ENCODE results near the gene ACOXL.

Gene ACOXL

DNA sequence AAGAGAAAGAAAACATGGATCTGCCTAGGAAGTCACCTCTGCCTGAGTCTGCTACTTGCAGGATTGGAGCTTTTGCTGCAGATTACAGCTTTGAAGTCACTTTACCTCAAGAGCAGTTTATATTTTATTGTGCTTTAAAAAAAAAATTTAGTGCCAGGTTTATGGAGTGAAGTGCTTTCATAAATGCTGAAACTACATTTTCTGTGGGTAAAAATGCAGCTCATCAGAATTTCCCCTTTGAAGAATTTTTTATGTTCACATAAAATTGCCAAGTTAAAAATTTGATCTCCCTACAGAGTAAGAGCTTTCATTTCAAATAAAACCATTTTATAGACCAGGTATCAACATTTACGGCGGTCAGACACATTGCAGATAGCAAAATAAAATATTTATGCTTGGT is 413.6 kb downstream of the ACOXL start:
- no peak for FAIRE-seq

DNA sequence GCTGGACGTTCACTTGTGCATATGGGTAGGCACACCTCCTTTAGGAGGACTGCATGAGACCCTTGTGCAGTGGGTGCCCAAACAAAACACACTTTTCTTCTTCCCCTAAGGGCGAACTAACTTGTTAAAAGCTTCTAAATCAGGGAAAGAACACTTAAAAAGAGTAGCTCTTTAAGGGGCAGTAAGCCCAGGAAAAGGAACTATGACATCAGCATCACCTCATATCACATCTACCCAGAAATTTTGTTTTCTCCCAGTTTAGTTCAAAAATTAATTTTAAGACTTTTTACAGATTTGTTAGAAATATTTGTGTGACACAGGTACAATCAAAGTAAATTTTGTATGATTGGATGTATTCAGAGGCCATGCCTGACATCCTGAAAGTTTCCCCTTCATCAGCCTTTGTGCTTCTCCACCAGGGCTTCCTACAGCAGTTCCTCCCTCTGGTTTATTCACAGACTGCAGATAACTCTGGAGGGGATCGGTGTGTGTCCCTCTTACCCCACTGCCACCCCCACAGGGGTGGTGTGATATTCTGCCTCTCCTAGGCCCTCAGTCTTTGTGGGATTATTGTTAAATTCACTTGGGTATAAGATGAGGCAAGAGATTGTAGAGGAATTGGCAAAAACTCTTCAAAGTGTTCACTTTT is 416.0 kb downstream of the ACOXL start:
- no peak for FAIRE-seq

DNA sequence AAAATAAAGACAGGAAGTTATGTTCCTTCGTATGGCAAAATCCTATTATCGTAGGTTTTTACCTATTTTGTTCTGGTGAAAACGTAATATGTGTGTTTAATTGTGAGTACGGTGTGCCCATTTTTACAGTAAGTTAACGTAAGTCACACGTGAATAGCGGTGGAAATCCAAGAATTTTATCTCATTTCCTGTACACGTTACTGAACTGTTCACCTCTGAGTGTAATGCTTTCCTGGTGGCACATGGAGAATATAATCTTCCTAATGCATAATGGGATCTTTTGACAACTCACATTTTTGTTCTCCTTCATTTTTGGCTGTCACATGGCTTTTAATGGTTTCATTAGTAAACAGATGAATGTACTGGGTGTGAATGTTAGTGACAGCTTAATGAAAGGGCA is 416.6 kb downstream of the ACOXL start:
- no peak for FAIRE-seq

DNA sequence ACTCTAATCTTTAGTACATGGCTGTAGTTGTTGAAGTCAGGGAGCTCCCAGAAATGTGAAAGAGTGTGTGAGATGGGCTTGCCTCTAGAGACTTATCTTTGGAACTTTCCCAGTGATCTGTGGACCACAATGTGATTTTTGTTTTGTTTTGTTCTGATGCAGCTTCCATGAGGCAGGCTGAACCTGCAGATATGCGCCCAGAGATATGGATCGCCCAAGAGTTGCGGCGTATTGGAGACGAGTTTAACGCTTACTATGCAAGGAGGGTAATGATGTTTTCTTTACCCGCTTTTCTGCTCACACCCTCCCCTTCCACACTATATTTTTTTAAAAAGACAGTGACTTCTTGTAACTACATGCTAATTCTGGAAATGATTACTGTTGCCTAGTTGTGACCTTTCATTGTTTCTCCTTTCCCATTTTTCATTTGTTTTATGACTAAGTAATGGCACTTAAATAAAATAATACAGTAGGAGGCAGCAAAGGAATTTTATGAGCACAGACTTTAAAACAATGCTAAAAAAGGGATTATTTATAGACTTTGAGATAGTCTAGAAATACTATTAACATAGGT is 417.6 kb downstream of the ACOXL start:
- no peak for FAIRE-seq

DNA sequence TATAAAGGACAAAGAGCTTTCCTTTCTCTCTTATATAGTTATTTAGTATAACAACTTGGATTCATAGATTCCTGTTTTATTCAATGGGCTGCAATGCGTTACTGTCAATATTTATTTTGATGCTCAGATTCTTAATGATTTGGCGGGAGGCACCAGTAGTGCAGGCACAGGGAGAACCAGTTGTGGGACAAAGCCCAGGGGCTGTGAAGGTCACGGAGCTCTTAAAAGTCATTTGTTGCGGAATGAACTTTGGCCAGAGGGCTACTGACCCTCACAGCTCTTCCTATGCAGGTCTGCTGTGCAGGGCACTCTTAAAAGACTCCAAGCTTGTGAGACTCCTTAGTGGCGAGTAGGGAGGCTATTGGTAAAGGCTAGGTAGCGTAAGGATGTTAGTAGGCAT is 422.4 kb downstream of the ACOXL start:
- FAIRE-seq = no peak

DNA sequence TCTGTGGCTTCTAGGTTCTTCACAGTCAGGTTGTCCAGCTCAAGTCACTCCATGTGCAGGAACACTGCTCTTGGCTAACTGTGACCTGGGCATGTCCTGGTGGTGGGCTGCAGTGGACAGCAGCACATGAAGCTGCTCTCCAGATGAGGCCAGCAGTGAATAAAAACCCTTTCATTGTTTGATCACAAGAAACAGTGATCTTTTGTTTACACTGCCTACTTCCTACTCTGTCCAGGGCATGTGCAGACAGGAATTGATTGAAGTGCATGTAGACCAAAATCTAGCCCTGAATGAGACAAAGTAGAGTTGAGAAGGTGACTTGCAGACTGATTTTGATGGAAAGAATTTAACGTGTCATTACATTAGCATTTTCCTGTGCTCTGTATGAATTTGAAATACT is 423.2 kb downstream of the ACOXL start:
- no peak for FAIRE-seq

DNA sequence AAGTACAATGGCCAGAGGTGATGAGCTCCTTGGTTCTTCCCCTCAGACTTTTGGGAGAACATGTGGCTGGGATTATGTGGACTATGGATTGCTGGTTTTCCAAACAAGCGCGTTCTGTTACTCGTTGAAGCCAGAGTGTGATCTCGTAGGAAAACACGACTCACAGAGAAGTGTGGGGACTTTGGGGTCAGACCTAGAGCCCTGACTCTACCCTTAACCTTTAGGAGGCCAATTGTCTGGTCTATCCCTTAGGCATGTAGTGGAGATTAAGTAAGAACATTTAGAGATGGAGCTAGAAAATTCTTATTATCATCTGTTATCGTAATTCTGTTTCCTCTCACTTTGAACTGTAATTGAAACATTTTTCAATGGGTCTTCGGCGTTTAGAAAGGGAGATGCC is 424.2 kb downstream of the ACOXL start:
- no peak for FAIRE-seq

DNA sequence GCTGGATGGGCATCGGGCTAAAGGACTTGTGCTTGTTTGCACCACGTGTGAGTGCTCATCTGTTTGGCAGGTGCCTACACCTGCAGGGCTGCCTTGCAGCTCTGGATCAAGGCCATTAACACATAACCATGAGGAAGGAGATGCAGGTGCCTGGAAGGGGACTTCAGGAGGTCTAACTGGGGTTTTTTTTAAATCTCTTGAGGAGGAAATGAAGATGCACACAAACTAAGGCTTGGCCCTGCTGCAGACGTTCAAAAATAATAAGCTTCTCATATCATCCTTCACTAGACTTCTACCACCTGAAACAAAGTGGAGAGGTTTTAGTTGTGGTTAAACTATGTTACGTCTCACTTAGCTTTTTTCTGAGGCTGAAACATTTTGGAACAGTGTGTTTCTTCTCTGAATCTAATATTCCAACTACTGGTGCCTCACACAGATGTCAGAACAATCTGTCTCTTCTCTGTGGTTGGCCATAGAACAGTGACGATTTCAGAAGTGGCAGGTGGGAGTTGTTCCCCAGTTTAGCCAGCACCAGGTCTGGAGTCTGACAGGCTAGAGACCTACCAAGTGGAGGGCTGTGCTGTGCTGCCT is 424.8 kb downstream of the ACOXL start:
- FAIRE-seq = no peak

DNA sequence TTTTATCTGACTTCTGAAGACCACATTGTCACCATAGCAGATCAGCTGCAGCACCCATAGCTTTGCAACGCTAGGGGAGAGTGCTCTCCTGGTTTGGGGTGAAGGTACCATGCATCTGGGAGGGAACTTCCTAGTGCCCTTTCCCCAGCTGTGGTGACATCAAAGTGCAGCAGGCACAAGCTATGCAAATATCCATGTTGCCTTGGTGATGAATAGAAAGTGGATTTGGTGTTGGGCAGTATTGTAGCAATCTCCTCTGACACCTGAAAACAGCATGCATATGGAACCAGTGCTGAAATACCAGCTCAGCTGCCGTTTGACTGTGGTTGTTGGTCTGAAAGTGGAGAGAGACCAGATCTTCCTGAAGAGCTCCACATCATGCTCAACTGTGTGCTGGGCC is 425.4 kb downstream of the ACOXL start:
- no peak for FAIRE-seq

DNA sequence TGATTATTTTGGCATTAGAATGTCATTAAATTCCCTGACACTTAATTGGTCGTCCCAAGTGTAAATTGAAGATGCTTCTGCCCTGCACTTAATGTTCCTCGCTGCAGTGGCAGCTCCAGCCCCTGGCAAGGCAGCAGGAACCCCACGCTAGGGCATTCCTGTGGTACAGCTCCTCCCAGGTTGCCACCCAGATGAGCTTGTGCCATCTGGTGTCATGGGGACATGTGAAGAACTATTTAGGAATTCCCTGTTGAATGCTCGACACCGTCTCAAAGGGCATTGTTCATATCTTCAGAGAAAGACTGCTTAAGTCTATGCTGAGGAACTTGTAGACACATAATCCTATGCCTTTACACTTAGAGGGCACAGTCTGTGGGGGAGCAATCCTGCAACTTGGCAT is 427.3 kb downstream of the ACOXL start:
- FAIRE-seq = no peak

DNA sequence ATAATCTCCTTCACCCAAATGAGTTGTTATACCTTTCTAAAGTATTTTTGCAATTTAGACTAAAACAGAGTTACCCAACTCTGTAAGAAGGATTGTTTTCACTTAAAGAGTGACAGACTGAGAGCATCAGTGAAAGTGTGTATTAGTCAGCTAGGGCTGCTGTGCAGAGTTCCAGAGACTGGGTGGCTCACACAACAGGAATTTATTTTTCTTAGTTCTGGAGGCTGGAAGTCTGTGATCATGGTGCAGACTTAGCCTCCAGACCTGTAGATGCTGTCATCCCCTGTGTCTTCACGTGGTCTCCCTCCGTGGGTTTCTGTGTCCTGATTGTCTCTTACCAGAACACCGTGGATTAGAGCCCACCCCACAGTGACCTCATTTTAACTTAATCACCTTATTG is 428.4 kb downstream of the ACOXL start:
- FAIRE-seq = no peak

DNA sequence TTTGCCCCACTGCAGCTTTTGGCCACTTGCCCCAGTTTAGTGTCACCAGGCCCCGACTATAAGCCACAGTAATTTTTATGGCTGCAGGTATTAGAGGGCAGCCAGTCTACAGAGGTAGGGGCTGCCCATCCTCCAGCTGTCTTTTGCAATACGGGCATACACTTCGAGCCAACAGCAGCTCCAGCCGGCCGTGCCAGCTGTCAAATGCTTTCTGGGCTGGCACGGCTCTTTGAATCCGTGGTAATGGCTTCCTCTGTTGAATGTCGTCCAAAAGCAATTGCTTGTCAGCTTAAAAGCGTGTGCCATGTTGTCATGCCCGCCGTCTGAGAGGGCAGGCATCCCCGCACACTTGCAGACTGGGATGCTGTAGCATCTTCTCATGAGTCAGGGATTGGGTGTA is 429.6 kb downstream of the ACOXL start:
- no peak for FAIRE-seq

DNA sequence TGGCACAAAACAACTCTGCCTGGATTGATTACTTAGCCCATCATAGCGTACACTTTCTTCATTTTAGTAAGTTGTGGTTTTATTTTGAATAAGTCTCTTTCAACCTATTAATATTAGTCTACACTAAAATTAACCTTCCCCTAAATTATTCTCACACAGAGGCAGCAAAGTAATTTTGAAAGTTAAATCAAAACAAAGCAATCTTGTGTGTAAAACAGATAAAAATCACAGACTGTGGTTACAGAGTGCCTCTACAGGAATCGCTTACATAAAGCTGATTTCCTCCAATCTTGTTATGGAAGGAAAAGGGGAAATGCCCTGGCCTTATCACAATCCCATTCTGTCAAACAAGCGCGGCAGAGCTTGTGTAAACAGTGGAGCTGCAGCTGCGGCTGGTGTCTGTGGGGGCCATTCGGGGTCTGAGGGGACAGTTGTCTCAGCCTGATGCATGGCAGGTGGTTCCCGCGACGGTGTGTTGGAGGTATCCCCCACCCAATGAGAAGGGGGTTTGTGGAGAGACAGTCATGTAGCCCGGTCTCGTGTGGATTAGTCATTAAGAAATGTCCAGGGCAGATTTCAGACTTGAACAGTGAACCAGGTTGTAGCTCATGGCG is 430.5 kb downstream of the ACOXL start:
- FAIRE-seq = no peak

DNA sequence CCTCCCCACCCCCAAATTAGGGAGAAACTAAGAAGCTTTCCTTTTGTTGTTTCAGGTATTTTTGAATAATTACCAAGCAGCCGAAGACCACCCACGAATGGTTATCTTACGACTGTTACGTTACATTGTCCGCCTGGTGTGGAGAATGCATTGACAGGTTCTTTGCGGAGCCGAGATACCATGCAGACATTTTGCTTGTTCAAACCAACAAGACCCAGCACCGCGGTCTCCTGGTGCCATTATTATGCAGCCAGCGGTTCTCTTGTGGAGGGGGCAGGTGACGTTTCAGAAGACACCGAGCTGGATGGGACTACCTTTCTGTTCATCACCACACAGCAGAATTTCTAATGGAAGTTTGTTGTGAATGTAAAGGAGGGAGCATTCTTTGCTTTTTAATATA is 431.7 kb downstream of the ACOXL start:
- no peak for FAIRE-seq

DNA sequence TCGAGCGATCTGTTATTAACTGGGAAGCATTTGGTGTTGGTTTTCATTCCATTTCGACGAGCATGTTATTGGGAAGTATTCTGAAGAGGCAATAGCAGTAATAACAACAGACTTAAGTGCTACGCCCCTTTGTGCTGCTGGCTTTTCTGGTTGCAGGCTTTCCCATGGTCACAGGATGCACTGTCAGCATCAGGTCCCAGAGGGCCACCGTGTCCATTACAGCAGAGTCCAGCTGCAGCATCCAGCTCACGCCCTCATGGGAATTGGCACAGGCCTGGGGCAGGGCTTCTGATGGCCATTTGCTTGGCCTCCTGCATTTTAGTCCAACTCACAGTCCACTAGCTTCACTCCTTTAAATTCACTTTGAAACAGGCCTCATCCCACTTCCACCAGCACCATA is 432.7 kb downstream of the ACOXL start:
- FAIRE-seq = no peak

DNA sequence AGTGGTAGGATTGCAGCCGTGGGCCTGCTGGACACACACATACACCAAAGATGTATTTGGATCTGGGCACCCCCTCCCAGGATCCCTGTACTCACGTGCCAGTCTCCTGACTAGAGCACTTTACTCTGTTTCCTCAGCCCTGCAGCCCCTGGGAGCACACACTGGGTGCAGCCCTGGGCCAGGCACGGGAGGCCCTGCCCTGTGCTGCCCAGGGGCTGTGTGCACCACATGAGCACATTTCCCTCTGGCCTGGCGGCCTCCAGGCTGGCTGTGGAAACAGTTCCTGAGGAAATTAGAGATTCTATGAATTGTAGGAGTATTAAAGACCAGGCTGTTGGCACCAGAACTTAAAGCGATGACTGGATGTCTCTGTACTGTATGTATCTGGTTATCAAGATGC is 433.7 kb downstream of the ACOXL start:
- no peak for FAIRE-seq

DNA sequence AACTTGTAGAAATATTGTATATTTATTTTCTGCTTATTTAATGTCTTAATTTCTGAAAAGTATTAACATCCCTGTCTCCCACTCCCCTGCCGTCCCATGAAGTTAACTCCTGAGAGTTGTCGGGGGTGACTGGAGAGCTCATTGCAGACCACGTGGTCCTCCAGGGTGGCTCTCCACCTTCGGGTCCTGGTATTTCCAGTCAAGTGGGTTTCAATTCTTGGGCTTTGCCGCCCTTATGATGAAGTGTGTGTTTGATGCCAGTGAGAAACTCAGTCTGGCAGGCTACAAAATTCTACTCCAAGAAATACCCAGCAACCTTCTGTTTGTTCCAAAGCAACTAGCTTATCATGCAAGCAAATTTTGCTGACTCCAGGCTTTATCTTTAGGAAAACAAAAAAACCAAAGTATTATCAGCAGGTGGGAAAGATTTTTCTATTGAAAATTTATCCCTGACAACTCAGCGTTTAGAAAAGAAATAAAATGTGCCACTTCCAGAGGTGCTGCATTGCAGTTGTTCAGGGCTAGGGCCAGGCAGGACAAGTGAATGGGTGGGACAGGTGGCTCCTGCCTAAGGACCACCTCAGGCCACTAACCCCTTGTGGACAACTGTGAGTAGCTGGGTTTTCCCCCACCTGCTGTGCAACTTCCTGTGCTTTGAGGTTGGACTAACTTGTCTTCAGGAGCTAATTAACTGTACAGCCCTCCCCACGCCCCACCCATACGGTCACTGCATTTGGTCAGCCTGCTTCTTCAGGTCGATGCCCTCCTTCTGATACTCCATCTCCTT is 434.9 kb downstream of the ACOXL start:
- no peak for FAIRE-seq

DNA sequence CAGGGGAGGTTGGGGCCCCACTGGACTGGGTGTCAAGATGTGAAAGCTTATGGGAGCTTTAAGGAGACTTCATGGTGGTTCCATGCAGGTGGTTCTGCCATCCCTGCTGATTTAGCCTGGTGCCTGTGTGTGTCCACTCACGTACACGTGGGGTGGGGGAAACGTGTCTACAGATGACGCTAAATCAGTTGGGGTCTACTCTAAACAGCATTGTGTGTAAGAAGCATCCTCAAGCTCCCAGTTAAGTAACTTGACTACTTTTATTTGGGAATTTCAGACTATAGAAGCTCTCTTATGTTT is 435.4 kb downstream of the ACOXL start:
- FAIRE-seq = no peak
